Breast epithelium (tissue), 3 donors: ENCODE results near the gene DAPK2.

ENCODE experiments used
- POLR2A ChIP-seq: fragments of 450-650 bp; IDR thresholded peaks from one replicate; pipeline ENCODE4 v1.6.1; 2016; ENCODE audit warnings: antibody characterized with exemption, mild to moderate bottlenecking, moderate library complexity
- POLR2AphosphoS5 ChIP-seq, 3 donors: sonication (generic); formaldehyde crosslinking; IDR thresholded peaks; one replicate each; pipeline ENCODE4 v1.6.1; 2017; ENCODE audit warnings: antibody characterized with exemption in 3 of 3
- TF ChIP-seq, protein P1 (sequence below), 3 donors: fragments of 450-650 bp; IDR thresholded peaks; one replicate each; pipeline ENCODE4 v1.5.1; 2016 to 2017; ENCODE audit warnings: antibody characterized with exemption in 3 of 3, mild to moderate bottlenecking in 3 of 3, moderate library complexity in 3 of 3

GRCh38 chr15:64000183-64000951 is 45.9 kb downstream of the DAPK2 start:
- TF ChIP-seq, protein P1, sequence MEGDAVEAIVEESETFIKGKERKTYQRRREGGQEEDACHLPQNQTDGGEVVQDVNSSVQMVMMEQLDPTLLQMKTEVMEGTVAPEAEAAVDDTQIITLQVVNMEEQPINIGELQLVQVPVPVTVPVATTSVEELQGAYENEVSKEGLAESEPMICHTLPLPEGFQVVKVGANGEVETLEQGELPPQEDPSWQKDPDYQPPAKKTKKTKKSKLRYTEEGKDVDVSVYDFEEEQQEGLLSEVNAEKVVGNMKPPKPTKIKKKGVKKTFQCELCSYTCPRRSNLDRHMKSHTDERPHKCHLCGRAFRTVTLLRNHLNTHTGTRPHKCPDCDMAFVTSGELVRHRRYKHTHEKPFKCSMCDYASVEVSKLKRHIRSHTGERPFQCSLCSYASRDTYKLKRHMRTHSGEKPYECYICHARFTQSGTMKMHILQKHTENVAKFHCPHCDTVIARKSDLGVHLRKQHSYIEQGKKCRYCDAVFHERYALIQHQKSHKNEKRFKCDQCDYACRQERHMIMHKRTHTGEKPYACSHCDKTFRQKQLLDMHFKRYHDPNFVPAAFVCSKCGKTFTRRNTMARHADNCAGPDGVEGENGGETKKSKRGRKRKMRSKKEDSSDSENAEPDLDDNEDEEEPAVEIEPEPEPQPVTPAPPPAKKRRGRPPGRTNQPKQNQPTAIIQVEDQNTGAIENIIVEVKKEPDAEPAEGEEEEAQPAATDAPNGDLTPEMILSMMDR (IDR thresholded peaks at IDR 0.05), result no peak
- no peak for TF ChIP-seq POLR2A
- TF ChIP-seq POLR2AphosphoS5 (IDR thresholded peaks at IDR 0.05), result no peak
